Measurements from ENCODE around the gene ILDR1.

DNA sequence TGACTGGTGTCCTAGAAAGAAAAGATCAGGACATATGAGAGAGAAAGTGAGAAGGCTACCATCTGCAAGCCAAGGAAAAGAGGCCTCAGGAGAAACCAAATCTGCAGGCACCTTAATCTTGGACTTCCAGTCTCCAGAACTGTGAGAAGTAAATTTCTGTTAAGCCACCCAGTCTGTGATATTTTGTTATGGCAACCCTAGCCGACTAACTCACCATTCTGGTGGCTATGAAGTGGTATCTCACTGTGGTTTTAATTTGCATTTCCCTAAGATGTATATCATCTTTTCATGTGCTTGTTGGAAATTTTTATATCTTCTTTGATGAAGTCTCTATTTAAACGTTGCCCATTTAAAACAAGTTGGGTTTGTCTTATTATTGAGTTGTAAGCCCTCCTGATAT lies 40.6 kb downstream of the ILDR1 start:
- TF ChIP-seq, protein P1, sequence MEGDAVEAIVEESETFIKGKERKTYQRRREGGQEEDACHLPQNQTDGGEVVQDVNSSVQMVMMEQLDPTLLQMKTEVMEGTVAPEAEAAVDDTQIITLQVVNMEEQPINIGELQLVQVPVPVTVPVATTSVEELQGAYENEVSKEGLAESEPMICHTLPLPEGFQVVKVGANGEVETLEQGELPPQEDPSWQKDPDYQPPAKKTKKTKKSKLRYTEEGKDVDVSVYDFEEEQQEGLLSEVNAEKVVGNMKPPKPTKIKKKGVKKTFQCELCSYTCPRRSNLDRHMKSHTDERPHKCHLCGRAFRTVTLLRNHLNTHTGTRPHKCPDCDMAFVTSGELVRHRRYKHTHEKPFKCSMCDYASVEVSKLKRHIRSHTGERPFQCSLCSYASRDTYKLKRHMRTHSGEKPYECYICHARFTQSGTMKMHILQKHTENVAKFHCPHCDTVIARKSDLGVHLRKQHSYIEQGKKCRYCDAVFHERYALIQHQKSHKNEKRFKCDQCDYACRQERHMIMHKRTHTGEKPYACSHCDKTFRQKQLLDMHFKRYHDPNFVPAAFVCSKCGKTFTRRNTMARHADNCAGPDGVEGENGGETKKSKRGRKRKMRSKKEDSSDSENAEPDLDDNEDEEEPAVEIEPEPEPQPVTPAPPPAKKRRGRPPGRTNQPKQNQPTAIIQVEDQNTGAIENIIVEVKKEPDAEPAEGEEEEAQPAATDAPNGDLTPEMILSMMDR (IDR thresholded peaks at IDR 0.05): no peak
- TF ChIP-seq EP300 (IDR thresholded peaks at IDR 0.05) (no peak), POLR2A (IDR thresholded peaks at IDR 0.05) (no peak)
